SK-N-SH (cell line): ENCODE measurements around the gene TMPRSS11F.

Experiments used
- CTCF ChIP-seq: fragments of 200-600 bp; sonication (generic); IDR thresholded peaks from 2 replicates; pipeline ENCODE4 v1.6.1; 2017; ENCODE audit warnings: antibody characterized with exemption, mild to moderate bottlenecking, moderate library complexity
- RAD21 ChIP-seq: IDR thresholded peaks from 2 replicates; pipeline ENCODE4 v1.6.1; 2012; ENCODE audit warnings: mild to moderate bottlenecking, low read length
- REST ChIP-seq: IDR thresholded peaks from 2 replicates; pipeline ENCODE4 v1.6.1; 2012; ENCODE audit warnings: mild to moderate bottlenecking, low read depth, low read length, moderate library complexity
- RFX5 ChIP-seq: IDR thresholded peaks from 2 replicates; pipeline ENCODE4 v1.6.1; 2012; ENCODE audit warnings: mild to moderate bottlenecking, improper control_type of control experiment, low read length
- RXRA ChIP-seq: IDR thresholded peaks from 2 replicates; pipeline ENCODE4 v1.4.0; 2012; ENCODE audit warnings: low read depth, mild to moderate bottlenecking, borderline replicate concordance
- SIN3A ChIP-seq: IDR thresholded peaks from 2 replicates; pipeline ENCODE4 v1.6.1; 2012; ENCODE audit warnings: low read depth, mild to moderate bottlenecking, low read length, moderate library complexity, borderline replicate concordance
- TAF1 ChIP-seq: IDR thresholded peaks from 2 replicates; pipeline ENCODE4 v1.6.1; 2012; ENCODE audit warnings: low read depth, mild to moderate bottlenecking, low read length, moderate library complexity, borderline replicate concordance
- YY1 ChIP-seq: IDR thresholded peaks from 2 replicates; pipeline ENCODE4 v1.4.0; 2012; ENCODE audit warnings: low read depth, mild to moderate bottlenecking
- ZBTB33 ChIP-seq: IDR thresholded peaks from 2 replicates; pipeline ENCODE4 v1.4.0; 2012; ENCODE audit warnings: low read depth, borderline replicate concordance

GRCh38 chr4:68119921-68120320 is 9.7 kb downstream of the TMPRSS11F start:
- TF ChIP-seq CTCF (no peak), RFX5 (no peak), REST (no peak), RAD21 (no peak), SIN3A (no peak), RXRA (no peak), YY1 (no peak), TAF1 (no peak), ZBTB33 (no peak)
